B cell (primary cell): ENCODE measurements around the gene SLC16A10.

ENCODE experiments used
- EZH2 ChIP-seq: IDR thresholded peaks from 2 replicates; pipeline ENCODE4 v1.6.1; 2012; ENCODE audit warnings: borderline replicate concordance, low read depth, mild to moderate bottlenecking, moderate library complexity, low read length; ENCODE audit not compliant: insufficient read depth, poor library complexity, severe bottlenecking
- TF ChIP-seq, protein P1 (sequence below): fragments of 200-600 bp; IDR thresholded peaks from one replicate; pipeline ENCODE4 v1.8.0; 2022; ENCODE audit warnings: antibody characterized with exemption, mild to moderate bottlenecking

DNA sequence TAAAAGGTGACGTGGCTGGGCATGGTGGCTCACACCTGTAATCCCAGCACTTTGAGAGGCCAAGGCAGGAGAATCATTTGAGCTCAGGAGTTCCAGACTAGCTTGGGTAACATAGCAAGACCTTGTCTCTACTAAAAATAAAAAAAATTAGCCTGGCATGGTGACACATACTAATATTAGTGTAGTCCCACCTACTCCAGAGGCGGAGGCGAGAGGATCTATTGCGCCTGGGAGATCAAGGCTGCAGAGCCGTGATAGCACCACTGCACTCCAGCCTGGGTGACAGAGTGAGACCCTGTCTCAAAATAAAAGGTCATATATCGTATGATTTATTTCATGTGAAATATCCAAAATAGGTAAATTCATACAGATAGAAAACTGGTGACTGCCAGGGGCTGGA, 132.5 kb downstream of the SLC16A10 start:
- TF ChIP-seq, protein P1, sequence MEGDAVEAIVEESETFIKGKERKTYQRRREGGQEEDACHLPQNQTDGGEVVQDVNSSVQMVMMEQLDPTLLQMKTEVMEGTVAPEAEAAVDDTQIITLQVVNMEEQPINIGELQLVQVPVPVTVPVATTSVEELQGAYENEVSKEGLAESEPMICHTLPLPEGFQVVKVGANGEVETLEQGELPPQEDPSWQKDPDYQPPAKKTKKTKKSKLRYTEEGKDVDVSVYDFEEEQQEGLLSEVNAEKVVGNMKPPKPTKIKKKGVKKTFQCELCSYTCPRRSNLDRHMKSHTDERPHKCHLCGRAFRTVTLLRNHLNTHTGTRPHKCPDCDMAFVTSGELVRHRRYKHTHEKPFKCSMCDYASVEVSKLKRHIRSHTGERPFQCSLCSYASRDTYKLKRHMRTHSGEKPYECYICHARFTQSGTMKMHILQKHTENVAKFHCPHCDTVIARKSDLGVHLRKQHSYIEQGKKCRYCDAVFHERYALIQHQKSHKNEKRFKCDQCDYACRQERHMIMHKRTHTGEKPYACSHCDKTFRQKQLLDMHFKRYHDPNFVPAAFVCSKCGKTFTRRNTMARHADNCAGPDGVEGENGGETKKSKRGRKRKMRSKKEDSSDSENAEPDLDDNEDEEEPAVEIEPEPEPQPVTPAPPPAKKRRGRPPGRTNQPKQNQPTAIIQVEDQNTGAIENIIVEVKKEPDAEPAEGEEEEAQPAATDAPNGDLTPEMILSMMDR: no peak
- no peak for TF ChIP-seq EZH2
